NCI-H446 (cell line): ENCODE data around the gene CNOT6.
"Not testable (repeated sequence)": the region's sequence is repeated elsewhere in the genome, so short reads cannot be mapped to it uniquely, and the experiment has no call there.

Experiments
- DNase-seq, 2 experiments: peaks; one replicate each; lab custom pipeline; 2025; lab: John Stamatoyannopoulos, UW

Gene CNOT6

DNA sequence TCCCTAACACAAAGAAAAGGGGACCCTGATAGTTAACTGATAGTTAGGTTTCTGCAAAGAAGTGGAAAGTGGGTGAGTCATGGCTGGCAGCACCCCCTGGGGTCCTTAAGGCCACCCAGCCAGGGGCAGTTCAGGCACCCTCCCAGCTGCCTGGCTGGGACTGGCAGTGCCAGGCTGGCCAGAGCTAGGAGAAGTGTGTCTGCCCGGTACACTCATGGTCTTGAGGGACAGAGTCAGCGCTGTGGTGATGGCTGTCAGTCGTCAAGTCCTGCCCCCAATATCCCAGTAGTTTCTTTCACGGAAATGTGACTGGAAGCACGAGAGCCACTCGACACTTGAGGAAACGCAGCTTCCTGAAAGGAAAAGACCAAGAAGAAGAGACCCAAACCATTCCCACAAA is 22.3 kb upstream of the CNOT6 start:
- DNase-seq, result no peak

DNA sequence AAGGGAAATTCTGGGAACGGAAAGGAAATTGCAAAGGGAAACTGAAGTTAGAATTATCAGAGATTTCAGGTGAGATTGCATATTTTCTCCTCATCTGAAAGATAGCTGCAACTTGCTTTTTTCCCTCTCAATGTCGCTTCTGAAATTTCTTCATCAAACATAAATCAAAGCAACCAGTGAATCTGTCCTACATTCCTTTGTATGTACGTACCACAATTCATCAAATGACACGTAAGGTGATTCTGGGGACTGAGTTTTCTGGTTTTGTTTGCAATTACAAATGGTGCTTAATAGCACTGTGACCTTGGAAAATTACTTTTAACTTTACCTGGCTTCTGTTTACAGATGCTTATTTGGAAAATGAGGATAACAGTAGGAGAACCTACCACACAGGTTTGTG is 21.9 kb upstream of the CNOT6 start:
- no peak for DNase-seq

DNA sequence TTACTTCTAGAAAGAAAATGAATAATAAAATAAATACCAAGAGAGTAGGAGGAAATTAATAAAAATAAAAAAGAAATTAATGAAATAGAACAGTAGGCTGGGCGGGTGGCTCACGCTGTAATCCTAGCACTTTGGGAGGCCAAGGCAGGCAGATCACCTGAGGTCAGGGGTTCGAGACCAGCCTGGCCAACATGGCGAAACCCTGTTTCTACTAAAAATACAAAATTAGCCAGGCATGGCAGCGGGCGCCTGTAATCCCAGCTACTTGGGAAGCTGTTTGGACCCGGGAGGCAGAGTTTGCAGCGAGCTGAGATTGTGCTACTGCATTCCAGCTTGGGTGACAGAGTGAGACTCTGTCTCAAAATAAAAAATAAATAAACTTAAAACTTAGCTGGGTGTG is 20.8 kb upstream of the CNOT6 start:
- DNase-seq, result not testable (repeated sequence)

DNA sequence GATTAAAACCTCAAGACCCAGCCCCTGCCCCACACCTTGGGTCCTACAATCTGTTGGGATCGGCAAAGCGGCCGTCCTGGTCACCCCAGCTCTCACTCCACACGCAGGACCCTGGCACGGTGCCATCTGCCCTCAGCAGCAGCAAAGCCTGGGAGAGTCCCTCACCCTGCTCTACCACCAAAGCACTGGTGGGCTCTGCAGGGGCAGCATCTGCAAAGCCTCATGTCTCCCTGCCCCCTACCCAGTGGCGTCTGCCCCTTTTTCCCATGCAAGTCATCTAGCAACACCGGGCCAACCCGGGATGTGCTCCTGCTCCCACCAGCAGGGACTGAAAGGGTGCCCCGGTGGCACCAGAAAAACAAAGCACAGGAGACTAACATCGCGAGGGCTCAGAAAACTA is 19.6 kb upstream of the CNOT6 start:
- DNase-seq, result no peak

DNA sequence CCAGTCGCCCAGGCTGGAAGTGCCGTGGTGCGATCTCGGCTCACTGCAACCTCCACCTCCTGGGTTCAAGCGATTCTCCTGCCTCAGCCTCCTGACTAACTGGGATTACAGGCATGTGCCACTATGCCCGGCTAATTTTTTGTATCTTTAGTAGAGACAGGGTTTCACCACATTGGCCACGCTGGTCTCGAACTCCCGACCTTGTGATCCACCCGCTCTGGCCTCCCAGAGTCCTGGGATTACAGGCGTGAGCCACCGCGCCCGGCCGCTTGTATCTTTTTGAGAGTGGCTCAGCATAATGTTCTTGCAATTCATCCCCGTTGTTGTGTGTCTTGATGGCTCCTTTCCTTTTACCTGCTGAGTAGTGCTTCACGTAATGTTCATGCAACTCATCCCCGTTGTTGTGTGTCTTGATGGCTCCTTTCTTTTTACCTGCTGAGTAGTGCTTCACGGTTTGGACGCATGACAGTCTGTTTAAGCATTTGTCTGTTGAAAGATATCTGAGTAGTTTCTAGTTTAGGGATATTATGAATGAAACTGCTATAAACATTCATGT is 18.1 kb upstream of the CNOT6 start:
- not testable (repeated sequence) for DNase-seq

DNA sequence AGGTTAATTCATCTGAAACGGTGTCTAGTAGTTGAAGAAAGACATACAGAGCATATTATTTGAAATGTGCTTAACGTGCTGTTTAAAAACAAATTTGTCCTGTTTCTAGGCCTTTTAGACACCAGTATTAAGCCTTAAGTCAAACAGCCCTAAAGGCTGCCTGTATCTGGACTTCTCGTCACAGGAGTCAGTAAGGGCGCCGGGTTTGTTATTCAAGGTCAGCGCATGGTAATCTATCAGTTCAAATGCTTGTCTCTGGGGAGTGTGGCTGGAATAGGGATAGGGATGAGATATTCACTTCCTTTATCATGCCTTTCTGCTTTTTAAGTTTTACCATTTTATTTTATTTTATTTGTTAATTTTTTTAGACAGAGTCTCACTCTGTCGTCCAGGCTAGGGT is 9.4 kb upstream of the CNOT6 start:
- DNase-seq, result no peak

DNA sequence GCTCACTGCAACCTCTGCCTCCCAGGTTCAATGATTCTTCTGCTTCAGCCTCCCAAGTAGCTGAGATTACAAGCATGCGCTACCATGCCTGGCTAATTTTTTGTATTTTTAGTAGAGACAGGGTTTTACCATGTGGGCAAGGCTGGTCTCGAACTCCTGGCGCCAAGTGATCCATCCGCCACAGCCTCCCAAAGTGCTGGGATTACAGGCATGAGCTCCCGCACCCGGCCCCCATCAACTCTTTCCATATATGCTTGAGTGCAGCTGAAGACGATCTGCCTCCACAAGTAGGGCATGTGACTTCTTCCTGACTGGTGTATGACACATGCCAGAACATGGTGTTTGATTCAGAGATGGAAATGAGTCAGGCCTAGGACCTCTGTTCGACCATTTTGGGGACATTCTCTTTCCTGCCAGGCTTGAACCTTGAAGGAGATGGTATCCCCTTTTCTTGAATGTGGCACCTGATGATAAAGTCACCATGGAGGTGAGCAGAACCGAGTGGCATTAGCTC is 7.5 kb upstream of the CNOT6 start:
- no peak for DNase-seq

DNA sequence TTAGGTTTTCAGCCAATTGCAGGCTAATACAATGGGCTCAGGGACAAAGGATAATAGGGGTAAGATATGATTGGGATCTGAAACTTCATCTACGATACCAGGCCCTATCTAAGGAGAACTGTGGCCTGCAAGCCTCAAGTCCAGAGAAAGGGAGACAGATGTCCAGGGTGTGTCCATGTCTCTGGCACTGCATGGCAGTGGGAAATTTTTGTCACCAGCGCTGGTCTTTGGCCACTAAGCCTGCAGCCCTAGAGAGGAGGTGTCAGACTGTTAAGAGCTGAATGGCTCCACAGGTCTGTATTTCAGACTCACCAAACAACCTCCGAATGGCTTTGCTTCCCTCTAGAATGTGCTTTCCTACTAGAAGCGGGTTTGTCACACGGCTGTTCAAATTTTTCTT is 6.6 kb upstream of the CNOT6 start:
- no peak for DNase-seq

DNA sequence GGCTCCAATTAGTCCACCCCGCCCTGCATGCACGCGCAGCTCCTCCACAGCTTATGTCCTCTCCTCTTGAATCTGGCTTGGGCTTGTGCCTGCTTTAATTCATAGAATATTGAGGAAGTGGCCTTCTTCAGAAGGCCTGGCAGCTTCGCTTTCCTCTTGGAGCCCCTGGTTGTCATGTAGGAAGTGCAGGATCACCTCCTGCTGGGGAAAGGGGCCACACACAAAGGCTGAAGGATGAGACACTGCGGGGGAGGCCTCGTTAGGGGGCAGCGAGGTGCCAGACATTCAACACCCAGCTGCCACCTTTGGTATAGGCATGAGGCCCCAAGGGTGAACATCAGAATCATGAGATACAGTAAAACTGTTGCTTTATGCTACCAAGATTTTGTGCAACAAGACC is 2.7 kb upstream of the CNOT6 start:
- no peak for DNase-seq

DNA sequence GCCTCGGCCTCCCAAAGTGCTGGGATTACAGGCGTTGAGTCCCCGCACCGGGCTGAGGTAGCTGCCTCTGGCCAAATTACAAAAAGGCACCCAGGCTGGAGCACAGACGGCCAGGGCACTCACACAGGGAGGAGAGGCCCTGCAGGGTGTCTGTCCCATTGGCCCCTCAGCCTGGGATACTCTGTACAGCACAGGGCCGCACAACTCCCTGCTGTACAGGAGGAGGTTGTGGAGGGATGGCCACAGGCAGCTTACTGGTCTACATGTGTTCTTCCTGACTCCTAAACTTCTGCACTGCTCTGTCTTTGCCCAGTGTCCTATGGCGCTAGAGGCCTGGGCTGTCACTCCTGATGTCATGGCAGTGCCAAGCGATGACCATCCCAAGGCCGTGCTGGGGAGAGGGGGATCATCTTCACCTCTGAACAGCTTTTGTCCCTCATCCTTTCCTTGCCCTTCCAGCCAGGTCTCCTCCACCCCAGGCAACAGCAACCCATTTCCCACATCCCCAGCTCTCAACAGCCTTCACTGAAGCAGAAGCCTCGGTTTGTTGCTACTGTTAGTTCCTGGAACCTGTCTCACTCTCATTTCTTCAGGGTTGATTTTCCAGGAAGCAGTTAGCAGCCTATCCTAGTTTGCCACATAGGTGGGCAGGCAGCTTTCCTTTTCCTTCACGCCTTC is 1.8 kb upstream of the CNOT6 start:
- DNase-seq, result no peak

DNA sequence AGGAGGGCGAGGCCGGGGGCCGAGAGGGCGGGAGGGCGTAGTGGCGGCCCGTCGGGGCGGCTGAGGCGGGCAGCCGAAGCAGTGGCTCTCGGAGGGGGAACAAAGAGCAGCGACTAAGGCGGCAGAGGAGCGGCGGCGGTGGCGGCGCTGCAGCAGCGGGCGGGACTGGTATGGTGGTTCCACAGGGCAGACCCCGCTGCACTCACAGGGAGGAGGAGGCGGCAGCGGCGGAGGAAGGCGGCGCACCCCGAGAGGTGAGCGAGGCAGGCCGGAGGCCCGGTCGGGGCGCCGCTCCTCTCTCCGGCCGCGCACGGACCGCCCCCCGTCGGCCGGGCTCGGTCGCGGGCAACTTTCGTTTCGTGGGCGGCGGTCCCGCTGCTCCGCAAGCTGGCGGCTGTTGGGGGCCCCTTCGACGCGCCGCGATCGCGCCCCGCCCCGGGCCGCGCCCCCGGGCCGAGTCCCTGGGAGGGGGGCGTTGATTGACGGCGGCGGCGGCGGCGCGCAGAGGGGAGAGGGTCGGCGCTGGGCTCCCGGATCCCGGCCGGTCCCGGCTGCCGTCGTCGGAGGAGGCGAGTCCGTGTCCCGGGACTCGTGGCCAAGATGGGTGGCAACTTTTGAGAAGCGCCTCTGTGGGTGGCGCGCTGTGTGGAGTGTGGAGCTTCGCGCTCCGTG is 467 bp downstream of the CNOT6 start:
- peak; percentile 6 to 15 for DNase-seq

DNA sequence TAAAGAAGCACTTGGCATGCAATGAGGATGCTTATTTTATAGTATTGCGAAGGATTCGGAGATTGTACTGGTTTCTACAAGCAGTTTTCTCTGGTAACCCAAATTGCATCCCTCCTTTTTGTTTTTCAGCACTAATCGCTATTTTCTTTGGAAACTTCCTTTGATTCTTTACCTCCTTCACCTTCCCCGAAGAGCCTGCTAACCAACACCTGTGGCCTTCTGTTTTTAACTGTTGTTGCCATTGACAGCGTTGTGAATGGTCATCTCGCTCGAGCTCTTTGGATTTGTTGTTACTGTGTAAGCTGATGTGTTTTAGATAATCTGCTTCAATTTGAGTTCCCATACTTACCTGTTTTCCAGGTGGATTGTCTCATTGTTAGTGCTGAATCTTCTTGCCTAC is 1.1 kb downstream of the CNOT6 start:
- DNase-seq, result no peak

DNA sequence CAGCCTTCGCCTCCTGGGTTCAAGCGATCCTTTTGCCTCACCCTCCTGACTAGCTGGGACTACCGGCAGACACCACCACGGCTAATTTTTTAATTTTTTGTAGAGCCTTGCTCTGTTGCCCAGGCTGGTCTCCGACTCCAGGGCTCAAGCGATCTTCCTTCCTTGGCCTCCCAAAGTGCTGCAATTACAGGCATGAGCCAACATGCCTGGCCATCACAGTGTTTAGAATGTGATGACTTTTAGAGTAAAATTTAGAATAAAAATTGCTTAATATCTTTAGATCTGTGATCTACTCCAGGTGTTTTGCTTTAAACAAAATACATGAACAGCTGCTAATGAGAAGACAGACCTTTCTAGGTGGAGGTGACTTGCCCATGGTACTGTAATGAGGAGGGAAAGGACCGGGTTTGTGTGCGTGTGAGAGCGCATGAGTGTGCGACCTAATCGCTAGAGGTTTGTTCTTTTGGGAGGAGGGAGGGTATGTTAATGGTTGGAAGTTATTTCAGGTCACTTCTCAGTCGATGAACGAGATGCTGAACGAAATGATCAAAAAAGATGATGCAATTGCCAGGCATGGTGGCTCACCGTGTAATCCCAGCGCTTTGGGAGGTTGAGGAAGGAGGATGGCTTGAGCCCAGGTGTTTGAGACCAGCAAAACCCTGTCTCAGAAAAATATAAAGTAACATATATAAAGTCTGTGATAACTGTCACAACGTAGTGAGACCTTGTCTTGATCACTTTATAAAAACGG is 2.0 kb downstream of the CNOT6 start:
- DNase-seq, result no peak

DNA sequence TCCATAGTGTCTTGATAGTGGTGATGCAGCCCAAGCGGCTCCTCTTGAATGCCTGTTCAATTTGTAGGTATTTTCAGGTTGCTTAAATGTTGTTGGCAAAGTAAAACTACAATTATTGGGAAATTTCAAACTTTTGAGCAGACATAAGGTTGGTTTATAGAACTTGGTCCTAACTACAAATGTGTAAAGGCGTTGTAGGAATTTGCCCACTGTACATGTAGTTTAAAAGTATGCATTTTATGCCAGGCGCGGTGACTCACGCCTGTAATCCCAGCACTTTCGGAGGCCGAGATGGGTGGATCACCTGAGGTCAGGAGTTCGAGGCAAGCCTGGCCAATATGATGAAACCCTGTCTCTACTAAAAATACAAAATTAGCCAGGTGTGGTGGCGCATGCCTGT is 2.6 kb downstream of the CNOT6 start:
- not testable (repeated sequence) for DNase-seq

DNA sequence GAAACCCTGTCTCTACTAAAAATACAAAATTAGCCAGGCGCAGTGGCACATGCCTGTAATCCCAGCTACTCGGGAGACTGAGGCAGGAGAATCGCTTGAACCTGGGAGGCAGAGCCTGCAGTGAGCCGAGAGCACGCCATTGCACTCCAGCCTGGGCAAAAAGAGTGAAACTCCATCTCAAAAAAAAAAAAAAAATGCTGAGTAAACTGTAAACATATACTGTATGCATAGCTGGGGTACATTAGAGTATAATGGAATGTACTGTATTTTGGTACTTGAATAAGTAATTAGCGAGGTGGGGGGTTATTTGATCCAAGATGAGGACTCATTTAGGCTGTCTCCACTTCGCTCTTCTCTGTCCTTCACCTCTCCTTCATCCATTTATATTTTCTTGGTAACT is 3.7 kb downstream of the CNOT6 start:
- not testable (repeated sequence) for DNase-seq

DNA sequence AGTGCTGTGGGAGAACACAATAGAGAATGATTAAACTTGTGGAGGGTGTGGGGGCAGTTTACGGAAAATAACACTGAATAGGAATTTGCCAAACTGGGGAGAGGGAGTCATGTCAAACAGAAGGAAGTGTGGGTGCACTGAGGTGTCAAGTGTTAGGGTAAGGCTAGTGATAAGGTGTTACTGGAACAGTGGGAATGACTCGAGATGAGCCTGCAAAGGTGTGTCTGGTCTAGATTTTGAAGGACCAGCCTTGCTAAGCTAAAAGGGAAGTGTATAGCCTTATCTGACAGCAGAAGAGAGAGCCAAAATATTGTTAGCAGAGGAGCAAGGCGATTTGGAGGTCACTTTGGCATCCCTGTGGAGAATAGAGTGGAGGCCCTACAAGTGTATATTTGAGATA is 4.2 kb downstream of the CNOT6 start:
- no peak for DNase-seq

DNA sequence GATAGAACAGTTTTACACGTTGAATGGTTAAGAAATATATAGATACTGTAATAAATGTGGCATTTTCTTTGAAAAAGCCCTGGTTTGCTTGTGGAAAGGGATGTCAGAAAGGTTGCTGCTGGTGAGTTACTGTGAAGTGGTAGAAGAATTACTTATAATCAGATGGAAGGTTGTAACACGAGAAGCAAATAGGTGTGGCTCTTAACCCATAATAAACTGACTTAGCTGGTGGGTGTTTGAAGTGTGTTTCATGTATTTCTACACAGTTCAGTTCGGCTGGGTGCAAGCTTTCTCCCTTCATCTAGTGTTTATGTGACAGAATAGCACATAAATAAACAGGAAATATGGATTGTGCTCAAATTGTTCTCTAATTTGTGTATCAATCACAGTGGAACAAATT is 5.5 kb downstream of the CNOT6 start:
- no peak for DNase-seq

DNA sequence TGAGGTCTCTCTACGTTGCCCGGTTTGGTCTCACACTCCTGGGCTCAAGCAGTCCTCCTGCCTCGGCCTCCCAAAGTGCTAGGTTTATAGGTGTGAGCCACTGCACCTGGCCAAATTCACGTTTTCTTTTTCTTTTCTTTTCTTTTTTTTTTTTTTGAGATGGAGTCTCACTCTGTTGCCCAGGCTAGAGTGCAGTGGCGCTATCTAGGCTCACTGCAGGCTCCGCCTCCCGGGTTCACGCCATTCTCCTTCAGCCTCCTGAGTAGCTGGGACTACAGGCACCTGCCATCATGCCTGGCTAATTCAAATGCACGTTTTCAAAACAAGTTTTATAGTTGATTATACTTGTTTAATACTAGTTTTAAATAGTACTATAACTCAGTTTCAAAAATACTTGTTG is 6.1 kb downstream of the CNOT6 start:
- not testable (repeated sequence) for DNase-seq

DNA sequence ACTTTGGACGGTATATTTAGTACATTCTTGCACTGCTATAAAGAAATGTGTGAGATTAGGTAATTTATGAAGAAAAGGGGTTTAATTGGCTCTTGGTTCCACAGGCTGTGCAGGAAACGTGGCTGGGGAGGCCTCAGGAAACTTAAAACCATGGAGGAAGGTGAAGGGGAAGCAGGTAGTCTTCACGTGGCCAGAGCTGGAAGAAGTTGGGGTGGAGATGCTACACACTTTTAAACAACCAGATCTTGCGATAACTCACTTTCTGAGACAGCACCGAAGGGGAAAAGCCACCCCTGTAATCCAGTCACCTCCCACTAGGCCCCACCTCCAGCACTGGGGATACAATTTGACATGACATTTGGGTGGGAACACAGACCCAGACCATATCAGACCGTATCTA is 13.5 kb downstream of the CNOT6 start:
- DNase-seq, result no peak

DNA sequence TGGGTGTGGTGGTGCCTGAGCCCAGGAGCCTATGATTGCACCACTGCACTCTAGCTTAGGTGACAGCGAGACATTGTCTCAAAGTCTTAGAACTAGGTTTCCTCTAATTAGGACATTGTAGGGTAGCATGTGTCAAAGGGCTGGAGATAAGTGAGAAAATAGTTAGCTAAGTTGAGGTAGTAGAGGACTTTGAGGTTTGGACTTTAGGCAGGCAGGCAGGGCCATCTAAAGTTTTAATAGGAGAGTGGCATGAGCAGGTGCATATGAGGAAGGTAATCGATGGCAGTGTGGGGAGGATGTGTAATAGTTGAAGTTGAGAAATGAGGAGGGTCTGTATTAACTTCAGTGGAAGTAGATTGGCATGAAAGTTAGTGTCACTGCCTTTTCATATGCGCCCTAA is 21.1 kb downstream of the CNOT6 start:
- no peak for DNase-seq

DNA sequence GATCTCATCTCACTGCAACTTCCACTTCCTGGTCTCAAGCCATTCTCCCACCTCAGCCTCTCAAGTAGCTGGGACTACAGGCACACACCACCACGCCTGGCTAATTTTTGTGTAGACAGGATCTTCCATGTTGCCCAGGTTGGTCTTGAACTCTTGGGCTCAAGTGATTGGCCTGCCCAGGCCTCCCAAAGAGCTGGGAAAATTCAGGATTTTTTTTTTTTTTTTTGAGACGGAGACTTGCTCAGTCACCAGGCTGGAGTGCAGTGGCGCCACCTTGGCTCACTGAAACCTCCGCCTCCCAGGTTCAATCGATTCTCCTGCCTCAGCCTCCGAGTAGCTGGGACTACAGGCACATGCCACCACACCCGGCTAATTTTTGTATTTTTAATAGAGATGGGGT is 21.8 kb downstream of the CNOT6 start:
- DNase-seq, result not testable (repeated sequence)

DNA sequence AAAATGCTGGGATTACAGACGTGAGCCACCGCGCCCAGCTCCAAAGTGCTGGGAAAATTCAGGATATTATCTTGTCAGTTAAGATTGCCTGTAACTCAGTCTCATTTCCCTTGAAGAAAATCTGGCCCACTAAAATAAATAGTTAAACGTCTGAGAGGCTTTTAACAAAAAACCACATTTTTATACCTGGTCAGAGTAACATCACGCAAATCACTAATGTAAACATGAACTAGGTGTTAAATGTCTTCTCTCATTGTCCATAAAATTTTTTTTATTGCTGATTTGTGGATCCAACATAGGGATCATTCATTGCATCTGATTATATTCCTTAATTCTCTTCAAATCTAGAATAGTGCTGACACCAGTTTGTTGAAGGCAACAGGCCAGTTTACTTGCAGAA is 22.3 kb downstream of the CNOT6 start:
- no peak for DNase-seq

DNA sequence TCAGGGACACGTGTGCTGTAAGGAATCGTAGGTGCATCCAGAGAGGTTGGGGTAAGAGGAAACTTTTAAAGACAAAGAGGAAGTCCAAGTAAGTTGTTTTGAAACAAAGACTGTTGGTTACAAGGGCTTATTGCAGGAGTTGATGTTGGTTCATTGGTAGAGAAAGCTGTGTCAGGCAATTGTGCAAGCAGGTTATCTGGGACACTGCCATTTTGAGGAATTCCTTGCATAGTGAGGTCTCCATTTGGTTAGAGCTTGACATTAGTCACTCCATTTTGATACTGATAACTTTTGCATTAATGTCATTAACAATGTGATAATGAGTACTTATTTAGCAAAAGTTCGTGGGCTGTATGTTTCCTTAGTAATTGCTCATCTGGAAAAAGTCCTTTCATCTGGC is 24.9 kb downstream of the CNOT6 start:
- no peak for DNase-seq
